Mesendoderm (in vitro differentiated cells): ENCODE data around the gene KDM1B.

Source experiments
- DNase-seq: peaks from one replicate; pipeline ENCODE4 v3.0.0; 2013
- H2AK5ac ChIP-seq: 2 replicates; pipeline ENCODE4 v1.6.1; 2013; ENCODE audit warnings: low read length, inconsistent platforms
- H2BK120ac ChIP-seq: 2 replicates; pipeline ENCODE4 v1.6.1; 2013; ENCODE audit warnings: low read depth, mild to moderate bottlenecking, low read length, moderate library complexity, mixed read lengths
- H2BK15ac ChIP-seq: replicated peaks from 2 replicates; pipeline ENCODE4 v1.6.1; 2013; ENCODE audit warnings: low read depth, mild to moderate bottlenecking, moderate library complexity
- H2BK5ac ChIP-seq: 2 replicates; pipeline ENCODE4 v1.6.1; 2013; ENCODE audit warnings: low read length, inconsistent platforms
- H3K18ac ChIP-seq: 2 replicates; pipeline ENCODE4 v1.6.1; 2013; ENCODE audit warnings: mild to moderate bottlenecking, low read length, mixed read lengths
- H3K23ac ChIP-seq: one replicate; pipeline ENCODE4 v1.6.1; 2013; ENCODE audit warnings: low read length
- H3K27ac ChIP-seq: 2 replicates; pipeline ENCODE4 v1.5.1; 2013; ENCODE audit warnings: low read depth, mild to moderate bottlenecking, inconsistent platforms, low read length, moderate library complexity
- H3K27me3 ChIP-seq: 2 replicates; pipeline ENCODE4 v1.6.1; 2013; ENCODE audit warnings: low read length, control low read depth, mild to moderate bottlenecking, inconsistent platforms; ENCODE audit not compliant: insufficient read depth, poor library complexity
- H3K36me3 ChIP-seq: 2 replicates; pipeline ENCODE4 v1.6.1; 2013; ENCODE audit warnings: low read length, inconsistent platforms; ENCODE audit not compliant: control insufficient read depth, insufficient read depth
- H3K4ac ChIP-seq: one replicate; pipeline ENCODE4 v1.6.1; 2013; ENCODE audit warnings: low read depth, mild to moderate bottlenecking, low read length, moderate library complexity
- H3K4me1 ChIP-seq: 2 replicates; pipeline ENCODE4 v1.6.1; 2013; ENCODE audit warnings: low read depth, low read length, inconsistent platforms; ENCODE audit not compliant: control insufficient read depth
- H3K4me2 ChIP-seq: 2 replicates; pipeline ENCODE4 v1.6.1; 2013; ENCODE audit warnings: low read length
- H3K4me3 ChIP-seq: 2 replicates; pipeline ENCODE4 v1.5.1; 2013; ENCODE audit warnings: mild to moderate bottlenecking, low read length
- H3K56ac ChIP-seq: one replicate; pipeline ENCODE4 v1.6.1; 2013; ENCODE audit warnings: low read length
- H3K79me1 ChIP-seq: 2 replicates; pipeline ENCODE4 v1.6.1; 2013; ENCODE audit warnings: low read length, inconsistent platforms
- H3K79me2 ChIP-seq: 2 replicates; pipeline ENCODE4 v1.6.1; 2013; ENCODE audit warnings: mild to moderate bottlenecking, low read length; ENCODE audit not compliant: control insufficient read depth, insufficient read depth
- H3K9ac ChIP-seq: 2 replicates; pipeline ENCODE4 v1.6.1; 2013; ENCODE audit warnings: low read length, inconsistent platforms
- H4K5ac ChIP-seq: one replicate; pipeline ENCODE4 v1.6.1; 2013; ENCODE audit warnings: low read length
- H4K8ac ChIP-seq: one replicate; pipeline ENCODE4 v1.6.1; 2013; ENCODE audit warnings: low read depth, mild to moderate bottlenecking, control low read depth, low read length, moderate library complexity
- WGBS: extraction: QIAGEN DNeasy Blood & Tissue Kit; methylation state at CpG from one replicate; pipeline ENCODE4 v1.1.7; 2013; ENCODE audit warnings: low lambda C conversion rate, missing lambda C conversion rate; ENCODE audit not compliant: insufficient coverage; ENCODE audit errors: extremely low coverage; 5-methylcytosine and 5-hydroxymethylcytosine counted together

The KDM1B gene

GRCh38 chr6:18141805-18142590 lies 13.2 kb upstream of the KDM1B start:
- Histone ChIP-seq H2BK15ac (no peak overlapping the region), H3K79me1 (no peaks in the 10 kb centered on the region), H3K56ac (no peak overlapping the region), H3K27ac (no peak overlapping the region), H3K4me1 (no peaks in the 10 kb centered on the region), H3K36me3 (peaks cover 1% of the 10 kb centered on the region), H3K4ac (no peak overlapping the region), H3K79me2 (no peaks in the 10 kb centered on the region), H4K8ac (no peak overlapping the region), H2BK120ac (no peak overlapping the region), H3K27me3 (no peaks in the 10 kb centered on the region), H2BK5ac (no peak overlapping the region), H3K18ac (no peak overlapping the region), H3K9ac (no peak overlapping the region), H3K4me3 (no peak overlapping the region), H3K4me2 (no peak overlapping the region), H3K23ac (no peak overlapping the region), H4K5ac (no peak overlapping the region), H2AK5ac (no peak overlapping the region)
- no CpG with 5 or more reads among the region's 13 CpGs for WGBS
- peak; percentile 81 for DNase-seq

- Histone ChIP-seq H2BK5ac (no peak overlapping the region), H3K79me2 (no peaks in the 10 kb centered on the region), H2BK120ac (no peak overlapping the region), H3K56ac (no peak overlapping the region), H2BK15ac (no peak overlapping the region), H3K23ac (no peak overlapping the region), H3K79me1 (no peaks in the 10 kb centered on the region), H3K4me2 (no peak overlapping the region), H3K4me1 (no peaks in the 10 kb centered on the region), H3K4me3 (no peak overlapping the region), H3K4ac (no peak overlapping the region), H3K18ac (no peak overlapping the region), H3K9ac (no peak overlapping the region), H3K27me3 (no peaks in the 10 kb centered on the region), H4K8ac (no peak overlapping the region), H3K36me3 (peaks cover 1% of the 10 kb centered on the region), H4K5ac (no peak overlapping the region), H2AK5ac (no peak overlapping the region), H3K27ac (no peak overlapping the region)
- no peak for DNase-seq
- no CpG with 5 or more reads among the region's 3 CpGs for WGBS
Observed at GRCh38 chr6:18142591-18142861, 12.7 kb upstream of the KDM1B start.

- H3K27me3 ChIP-seq: no peaks in the 10 kb centered on the region
- H3K23ac ChIP-seq: no peak overlapping the region
- H3K18ac ChIP-seq: no peak overlapping the region
- no peak overlapping the region for H3K4me3 ChIP-seq
- no peak overlapping the region for H2AK5ac ChIP-seq
- no peaks in the 10 kb centered on the region for H3K79me2 ChIP-seq
- H3K79me1 ChIP-seq: no peaks in the 10 kb centered on the region
- no peak overlapping the region for H2BK5ac ChIP-seq
- no peak overlapping the region for H3K4me2 ChIP-seq
- no peaks in the 10 kb centered on the region for H3K4me1 ChIP-seq
- H3K27ac ChIP-seq: no peak overlapping the region
- no peak for DNase-seq
- no peak overlapping the region for H3K9ac ChIP-seq
- H3K36me3 ChIP-seq: no peaks in the 10 kb centered on the region
- H3K4ac ChIP-seq: no peak overlapping the region
- H4K8ac ChIP-seq: no peak overlapping the region
- H4K5ac ChIP-seq: no peak overlapping the region
- no CpG with 5 or more reads among the region's 2 CpGs for WGBS
- H3K56ac ChIP-seq: no peak overlapping the region
- H2BK15ac ChIP-seq: no peak overlapping the region
- no peak overlapping the region for H2BK120ac ChIP-seq
Observed at GRCh38 chr6:18147160-18147559, 8.1 kb upstream of the KDM1B start.

GRCh38 chr6:18147616-18148015 lies 7.6 kb upstream of the KDM1B start:
- Histone ChIP-seq H3K27ac (no peak overlapping the region), H4K8ac (no peak overlapping the region), H3K36me3 (no peaks in the 10 kb centered on the region), H3K23ac (no peak overlapping the region), H3K4ac (no peak overlapping the region), H3K79me1 (no peaks in the 10 kb centered on the region), H4K5ac (no peak overlapping the region), H3K9ac (no peak overlapping the region), H3K56ac (no peak overlapping the region), H2BK120ac (no peak overlapping the region), H2BK15ac (no peak overlapping the region), H2BK5ac (no peak overlapping the region), H3K4me1 (no peaks in the 10 kb centered on the region), H3K4me3 (no peak overlapping the region), H3K27me3 (no peaks in the 10 kb centered on the region), H3K79me2 (no peaks in the 10 kb centered on the region), H3K4me2 (no peak overlapping the region), H3K18ac (no peak overlapping the region), H2AK5ac (no peak overlapping the region)
- DNase-seq: no peak
- WGBS: no CpG with 5 or more reads among the region's 2 CpGs

- Histone ChIP-seq H4K5ac (no peak overlapping the region), H2BK5ac (no peak overlapping the region), H3K4me1 (peaks cover 3% of the 10 kb centered on the region), H3K4me2 (no peak overlapping the region), H3K79me2 (no peaks in the 10 kb centered on the region), H3K9ac (no peak overlapping the region), H3K23ac (no peak overlapping the region), H3K36me3 (no peaks in the 10 kb centered on the region), H3K4me3 (no peak overlapping the region), H3K79me1 (no peaks in the 10 kb centered on the region), H4K8ac (no peak overlapping the region), H3K27ac (no peak overlapping the region), H3K18ac (no peak overlapping the region), H2BK120ac (no peak overlapping the region), H2AK5ac (no peak overlapping the region), H2BK15ac (no peak overlapping the region), H3K56ac (no peak overlapping the region), H3K4ac (no peak overlapping the region), H3K27me3 (no peaks in the 10 kb centered on the region)
- 100% methylated on average over 1 of the region's 5 CpGs for WGBS
- DNase-seq: no peak
Observed at GRCh38 chr6:18148304-18149025, 6.8 kb upstream of the KDM1B start.
